ENCODE results near the gene FBXL7. TPM values are rescaled to one million over a fixed set of nuclear protein-coding genes. Genes with fewer than 3 reads are reported as not detected.

The FBXL7 gene
- total and polyA plus RNA-seq, 8 donors = 0.35 to 2.4 (median 1.2) TPM

DNA sequence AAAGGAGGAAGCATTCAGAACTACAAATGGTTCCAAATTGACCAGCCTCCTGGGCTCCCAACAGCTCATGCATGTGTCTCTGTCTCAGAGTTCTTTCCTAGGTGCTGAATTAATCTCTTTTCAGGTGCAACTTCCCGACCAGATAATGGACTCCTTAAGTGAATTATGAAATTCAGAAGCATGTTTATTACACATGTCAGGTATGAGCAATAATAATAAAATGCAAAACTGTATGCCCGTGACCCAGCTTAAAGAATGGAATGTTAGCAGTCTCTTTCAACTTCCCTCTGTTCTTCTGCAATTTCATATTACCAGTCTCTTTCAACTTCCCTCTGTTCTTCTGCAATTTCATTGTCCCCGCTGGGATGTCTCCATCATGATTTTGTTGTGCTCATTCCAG is 60.4 kb downstream of the FBXL7 start:
- intact Hi-C loops (cut with DNase I) = no loop called here
- Histone ChIP-seq H3K27me3 (no peaks in the 10 kb centered on the region), H3K4me1 (no peaks in the 10 kb centered on the region), H3K4me3 (no peak overlapping the region), H3K36me3 (no peaks in the 10 kb centered on the region), H3K9me3 (no peaks in the 10 kb centered on the region), H3K27ac (no peak overlapping the region)
- no peak for FAIRE-seq
- DNase-seq = no peak
- ATAC-seq = no peak
- TF ChIP-seq, protein P1, sequence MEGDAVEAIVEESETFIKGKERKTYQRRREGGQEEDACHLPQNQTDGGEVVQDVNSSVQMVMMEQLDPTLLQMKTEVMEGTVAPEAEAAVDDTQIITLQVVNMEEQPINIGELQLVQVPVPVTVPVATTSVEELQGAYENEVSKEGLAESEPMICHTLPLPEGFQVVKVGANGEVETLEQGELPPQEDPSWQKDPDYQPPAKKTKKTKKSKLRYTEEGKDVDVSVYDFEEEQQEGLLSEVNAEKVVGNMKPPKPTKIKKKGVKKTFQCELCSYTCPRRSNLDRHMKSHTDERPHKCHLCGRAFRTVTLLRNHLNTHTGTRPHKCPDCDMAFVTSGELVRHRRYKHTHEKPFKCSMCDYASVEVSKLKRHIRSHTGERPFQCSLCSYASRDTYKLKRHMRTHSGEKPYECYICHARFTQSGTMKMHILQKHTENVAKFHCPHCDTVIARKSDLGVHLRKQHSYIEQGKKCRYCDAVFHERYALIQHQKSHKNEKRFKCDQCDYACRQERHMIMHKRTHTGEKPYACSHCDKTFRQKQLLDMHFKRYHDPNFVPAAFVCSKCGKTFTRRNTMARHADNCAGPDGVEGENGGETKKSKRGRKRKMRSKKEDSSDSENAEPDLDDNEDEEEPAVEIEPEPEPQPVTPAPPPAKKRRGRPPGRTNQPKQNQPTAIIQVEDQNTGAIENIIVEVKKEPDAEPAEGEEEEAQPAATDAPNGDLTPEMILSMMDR (IDR thresholded peaks at IDR 0.05) = no peak
- WGBS, 2 donors = 47 to 61% methylated on average over 3 of the region's 3 CpGs

DNA sequence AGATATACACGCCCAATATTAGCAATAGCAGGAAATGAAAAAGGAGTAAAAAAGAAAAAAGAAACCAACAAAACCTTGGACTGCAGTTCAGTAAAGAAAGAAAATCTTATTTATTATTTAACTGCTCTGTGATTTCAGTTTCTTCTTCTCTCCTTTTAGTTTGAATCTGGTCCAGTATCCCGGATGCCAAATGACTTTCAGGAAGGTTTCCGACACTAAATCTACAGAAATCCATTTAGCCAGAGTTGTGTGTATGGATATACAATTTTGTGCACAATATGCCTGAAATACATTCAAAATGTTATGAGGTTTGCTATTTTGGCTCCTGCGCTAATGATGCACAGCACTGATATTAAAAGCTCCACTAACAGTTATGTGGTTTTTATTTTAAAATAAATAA is 64.5 kb downstream of the FBXL7 start:
- no peaks in the 10 kb centered on the region for H3K4me1 ChIP-seq
- H3K36me3 ChIP-seq = no peaks in the 10 kb centered on the region
- H3K27ac ChIP-seq = no peak overlapping the region
- H3K9me3 ChIP-seq = no peaks in the 10 kb centered on the region
- WGBS, 2 donors = 70 to 81% methylated on average over 4 of the region's 4 CpGs
- H3K27me3 ChIP-seq = no peaks in the 10 kb centered on the region
- TF ChIP-seq, protein P1 (IDR thresholded peaks at IDR 0.05) = no peak
- ATAC-seq (no peak), DNase-seq (no peak), FAIRE-seq (no peak)
- H3K4me3 ChIP-seq = no peak overlapping the region
- intact Hi-C loops (cut with DNase I) = no loop called here

DNA sequence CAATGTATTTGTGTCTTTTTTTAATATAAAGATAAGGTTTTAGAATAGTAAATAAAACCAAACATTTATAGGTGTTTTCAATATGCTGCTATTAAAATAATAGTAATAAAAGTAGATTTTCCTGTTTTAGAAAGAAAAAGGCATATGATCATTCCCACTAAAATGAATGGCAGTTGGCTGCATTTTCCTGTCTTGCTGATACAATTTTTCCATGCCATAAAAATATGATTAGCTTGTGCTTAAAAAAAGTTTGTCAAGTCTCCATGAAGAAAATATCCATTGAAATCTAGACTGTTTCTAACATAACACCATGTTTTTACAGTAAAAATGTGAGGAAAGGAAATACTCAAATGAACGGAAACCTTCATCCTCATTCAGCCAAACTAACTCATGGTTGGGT is 65.0 kb downstream of the FBXL7 start:
- no peaks in the 10 kb centered on the region for H3K9me3 ChIP-seq
- H3K27ac ChIP-seq = no peak overlapping the region
- H3K27me3 ChIP-seq = no peaks in the 10 kb centered on the region
- intact Hi-C loops (cut with DNase I) = no loop called here
- no peaks in the 10 kb centered on the region for H3K4me1 ChIP-seq
- DNase-seq (no peak), ATAC-seq (no peak), FAIRE-seq (no peak)
- TF ChIP-seq, protein P1 (IDR thresholded peaks at IDR 0.05) = no peak
- H3K4me3 ChIP-seq = no peak overlapping the region
- WGBS, 2 donors = 62 to 73% methylated on average over 1 of the region's 1 CpG
- H3K36me3 ChIP-seq = no peaks in the 10 kb centered on the region

DNA sequence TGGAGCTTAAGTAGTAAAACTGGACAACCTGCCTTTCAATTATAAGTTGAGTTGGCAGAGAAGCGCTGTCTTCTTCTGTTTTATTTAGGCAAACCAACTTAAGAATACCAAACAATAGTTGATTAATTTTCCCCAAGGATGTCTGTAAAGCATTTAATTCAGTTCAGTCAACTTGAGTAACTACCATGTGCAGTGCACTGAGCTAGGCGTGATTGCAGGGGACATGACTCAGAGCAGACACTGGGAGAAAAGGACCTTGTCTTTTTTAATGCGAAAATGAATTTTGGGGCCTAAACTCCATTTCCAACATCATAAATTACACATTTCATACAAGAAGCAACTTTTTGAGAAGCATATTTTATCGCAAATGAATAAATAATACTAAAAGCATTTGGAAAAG is 66.3 kb downstream of the FBXL7 start:
- Histone ChIP-seq H3K36me3 (no peaks in the 10 kb centered on the region), H3K27me3 (no peaks in the 10 kb centered on the region), H3K4me1 (no peaks in the 10 kb centered on the region), H3K9me3 (no peaks in the 10 kb centered on the region), H3K4me3 (no peak overlapping the region), H3K27ac (no peak overlapping the region)
- TF ChIP-seq, protein P1 (IDR thresholded peaks at IDR 0.05) = no peak
- no peak for DNase-seq
- intact Hi-C loops (cut with DNase I) = no loop called here
- WGBS, 2 donors = 72 to 82% methylated on average over 4 of the region's 4 CpGs
- FAIRE-seq = no peak
- no peak for ATAC-seq

DNA sequence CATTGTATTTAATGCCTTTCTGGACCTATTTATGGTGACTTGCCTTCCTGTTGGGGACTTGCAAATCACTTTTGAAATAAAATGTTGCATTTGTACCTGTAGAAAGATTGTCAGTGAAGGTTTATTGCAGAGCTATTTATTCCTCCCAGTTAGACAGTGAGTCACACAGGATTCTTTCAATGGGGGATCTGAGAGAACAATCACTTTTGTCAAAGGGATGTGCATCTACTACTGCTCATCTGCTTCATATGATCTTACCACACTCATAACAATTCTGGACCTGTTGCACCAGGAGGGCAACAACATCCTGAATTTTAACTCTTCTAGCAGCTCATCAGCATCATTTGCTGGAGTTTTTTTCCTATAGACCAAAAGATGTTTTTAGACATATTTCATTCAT is 66.8 kb downstream of the FBXL7 start:
- intact Hi-C loops (cut with DNase I) = no loop called here
- no peak overlapping the region for H3K27ac ChIP-seq
- H3K27me3 ChIP-seq = no peaks in the 10 kb centered on the region
- no peaks in the 10 kb centered on the region for H3K36me3 ChIP-seq
- ATAC-seq (no peak), FAIRE-seq (no peak), DNase-seq (no peak)
- H3K4me1 ChIP-seq = no peaks in the 10 kb centered on the region
- H3K4me3 ChIP-seq = no peak overlapping the region
- TF ChIP-seq, protein P1 (IDR thresholded peaks at IDR 0.05) = no peak
- H3K9me3 ChIP-seq = no peaks in the 10 kb centered on the region
